Fibroblast of mammary gland (primary cell): ENCODE results near the gene NDUFV3.
"Not testable (repeated sequence)": the region's sequence is repeated elsewhere in the genome, so short reads cannot be mapped to it uniquely, and the experiment has no call there.

ENCODE experiments used
- DNase-seq: peaks from one replicate; pipeline ENCODE4 v3.0.0-alpha.2; 2010; ENCODE audit warnings: low read depth
- H3K4me3 ChIP-seq: 2 replicates; pipeline ENCODE4 v1.5.1; 2011; ENCODE audit warnings: low read depth, mild to moderate bottlenecking, low read length, moderate library complexity; ENCODE audit not compliant: control insufficient read depth
- CTCF ChIP-seq: conservative IDR thresholded peaks from 2 replicates; pipeline ENCODE4 v1.5.1; 2011; ENCODE audit warnings: low read depth, low read length, inconsistent platforms; ENCODE audit not compliant: control insufficient read depth, insufficient read depth

The NDUFV3 gene

GRCh38 chr21:42863504-42863870 lies 29.6 kb upstream of the NDUFV3 start:
- no peak for DNase-seq
- H3K4me3 ChIP-seq = no peak overlapping the region
- TF ChIP-seq CTCF = no peak

DNA sequence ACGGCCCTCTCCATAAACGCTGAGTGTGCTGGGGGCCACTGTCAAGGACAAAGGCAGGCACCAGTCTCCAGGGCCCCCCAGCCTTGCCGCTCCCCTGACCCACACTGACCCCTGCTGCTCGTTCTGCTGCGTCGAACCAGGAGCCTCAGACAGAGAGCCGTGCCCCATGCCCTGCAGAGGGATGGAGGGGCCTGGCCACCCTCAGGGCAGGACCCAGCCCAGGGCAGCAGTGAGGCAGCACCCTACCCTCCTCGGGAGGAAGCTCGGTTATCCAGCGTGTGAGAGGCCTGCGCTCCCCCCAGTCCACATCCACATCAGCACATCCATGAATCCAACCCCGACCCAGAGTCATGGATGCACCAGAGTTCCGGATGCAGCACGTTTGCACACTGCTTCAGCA lies 28.8 kb upstream of the NDUFV3 start:
- no peak overlapping the region for H3K4me3 ChIP-seq
- no peak for DNase-seq
- TF ChIP-seq CTCF = no peak

GRCh38 chr21:42864815-42865775 lies 28.0 kb upstream of the NDUFV3 start:
- no peak for TF ChIP-seq CTCF
- no peak overlapping the region for H3K4me3 ChIP-seq
- DNase-seq = no peak

DNA sequence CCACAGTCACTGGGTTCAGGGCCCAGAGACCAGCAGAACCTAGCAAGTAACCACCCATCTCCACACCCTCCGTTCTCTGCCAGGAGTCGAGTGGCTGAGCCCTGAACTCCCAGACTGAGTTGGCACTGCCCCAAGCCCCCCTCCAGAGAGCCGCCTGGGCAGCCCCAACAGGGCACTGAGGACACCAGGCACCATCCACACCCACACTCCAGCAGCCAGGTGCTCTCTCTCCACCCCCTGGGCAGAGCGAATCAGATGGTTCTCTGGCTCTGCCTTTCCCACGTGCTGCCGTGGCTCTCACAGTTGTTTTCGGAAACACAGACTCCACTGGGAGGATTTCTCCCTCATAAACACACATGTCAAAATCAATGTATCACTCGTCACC lies 27.3 kb upstream of the NDUFV3 start:
- no peak for TF ChIP-seq CTCF
- DNase-seq = no peak
- H3K4me3 ChIP-seq = no peak overlapping the region

DNA sequence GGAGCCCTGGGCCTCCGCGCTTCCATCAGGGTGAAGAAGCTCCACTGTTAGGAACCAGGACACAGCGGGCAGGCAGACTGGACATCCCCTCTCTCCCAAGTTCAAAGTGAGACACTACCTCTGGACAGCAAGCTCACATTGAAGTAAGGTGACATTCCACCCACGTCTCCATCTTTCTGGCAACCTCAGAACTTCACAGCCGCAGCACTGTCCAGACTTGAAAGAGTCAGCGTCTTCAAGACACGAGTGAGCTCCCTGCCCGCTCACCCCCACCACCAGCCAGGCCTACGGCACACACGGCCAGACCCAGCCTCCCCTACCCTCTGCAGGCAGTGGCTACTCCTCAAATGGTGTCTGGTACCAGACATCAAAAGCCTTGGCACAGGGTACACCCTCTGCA lies 24.9 kb upstream of the NDUFV3 start:
- no peak for TF ChIP-seq CTCF
- no peak for DNase-seq
- H3K4me3 ChIP-seq = no peak overlapping the region

DNA sequence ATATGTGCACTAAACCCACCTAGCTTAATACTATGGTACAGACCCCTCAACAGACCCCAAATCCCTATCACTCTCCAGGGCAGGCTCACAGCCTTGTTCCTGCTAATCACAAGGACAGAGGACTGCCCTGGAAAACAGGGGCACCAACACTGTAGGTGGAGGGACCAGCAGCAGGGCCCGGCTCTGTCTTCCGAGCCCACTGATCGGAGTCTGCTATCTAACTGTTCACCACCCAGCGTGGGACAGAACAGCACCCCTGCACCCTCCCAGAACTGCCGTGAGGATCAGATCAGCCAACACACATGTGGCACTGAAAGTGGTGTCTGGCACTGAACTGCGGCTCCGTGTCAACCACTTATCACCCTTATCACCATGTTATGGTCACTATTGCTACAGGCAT lies 20.0 kb upstream of the NDUFV3 start:
- no peak overlapping the region for H3K4me3 ChIP-seq
- no peak for TF ChIP-seq CTCF
- no peak for DNase-seq

- not testable (repeated sequence) for H3K4me3 ChIP-seq, DNase-seq
Observed at GRCh38 chr21:42875811-42876210, 17.3 kb upstream of the NDUFV3 start.
